ENCODE results near the gene NUMA1.

Gene NUMA1

DNA sequence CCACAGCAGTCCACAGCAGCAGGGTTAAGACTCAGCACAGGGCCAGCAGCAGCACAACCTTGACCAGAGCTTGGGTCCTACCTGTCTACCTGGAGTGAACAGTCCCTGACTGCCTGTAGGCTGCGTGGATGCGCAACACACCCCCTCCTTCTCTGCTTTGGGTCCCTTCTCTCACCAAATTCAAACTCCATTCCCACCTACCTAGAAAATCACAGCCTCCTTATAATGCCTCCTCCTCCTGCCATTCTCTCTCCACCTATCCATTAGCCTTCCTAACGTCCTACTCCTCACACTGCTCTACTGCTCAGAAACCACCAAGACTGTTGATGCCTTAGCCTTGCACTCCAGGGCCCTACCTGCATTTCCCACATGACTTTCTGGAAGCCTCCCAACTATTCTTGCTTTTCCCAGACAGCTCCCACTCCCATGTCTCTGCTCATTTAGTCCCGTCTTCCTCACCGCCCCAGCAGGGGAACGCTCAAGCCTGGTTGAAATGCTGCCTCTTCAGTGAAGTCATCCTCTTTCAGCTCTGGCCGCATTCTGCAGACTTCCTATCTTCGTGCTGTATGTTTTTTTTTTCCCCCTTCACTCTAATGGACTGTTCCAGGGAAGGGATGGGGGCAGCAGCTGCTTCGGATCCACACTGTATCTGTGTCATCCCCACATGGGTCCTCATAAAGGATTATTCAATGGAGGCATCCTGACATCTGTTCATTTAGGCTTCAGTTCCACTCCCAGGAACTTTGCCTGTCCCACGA is 78.3 kb downstream of the NUMA1 start:
- peaks cover 30% of the 10 kb centered on the region for H3K4me1 Mint-ChIP-seq
- H3K4me3 Mint-ChIP-seq, result no peak overlapping the region
- TF ChIP-seq, protein P1, sequence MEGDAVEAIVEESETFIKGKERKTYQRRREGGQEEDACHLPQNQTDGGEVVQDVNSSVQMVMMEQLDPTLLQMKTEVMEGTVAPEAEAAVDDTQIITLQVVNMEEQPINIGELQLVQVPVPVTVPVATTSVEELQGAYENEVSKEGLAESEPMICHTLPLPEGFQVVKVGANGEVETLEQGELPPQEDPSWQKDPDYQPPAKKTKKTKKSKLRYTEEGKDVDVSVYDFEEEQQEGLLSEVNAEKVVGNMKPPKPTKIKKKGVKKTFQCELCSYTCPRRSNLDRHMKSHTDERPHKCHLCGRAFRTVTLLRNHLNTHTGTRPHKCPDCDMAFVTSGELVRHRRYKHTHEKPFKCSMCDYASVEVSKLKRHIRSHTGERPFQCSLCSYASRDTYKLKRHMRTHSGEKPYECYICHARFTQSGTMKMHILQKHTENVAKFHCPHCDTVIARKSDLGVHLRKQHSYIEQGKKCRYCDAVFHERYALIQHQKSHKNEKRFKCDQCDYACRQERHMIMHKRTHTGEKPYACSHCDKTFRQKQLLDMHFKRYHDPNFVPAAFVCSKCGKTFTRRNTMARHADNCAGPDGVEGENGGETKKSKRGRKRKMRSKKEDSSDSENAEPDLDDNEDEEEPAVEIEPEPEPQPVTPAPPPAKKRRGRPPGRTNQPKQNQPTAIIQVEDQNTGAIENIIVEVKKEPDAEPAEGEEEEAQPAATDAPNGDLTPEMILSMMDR (IDR thresholded peaks at IDR 0.05; ENCODE audit: unreplicated experiment in 3 of 3), result no peak
- H3K9me3 Mint-ChIP-seq, result no peaks in the 10 kb centered on the region
- H3K27ac Mint-ChIP-seq, result peak overlapping the region; percentile 79 to 86 (median 83)
- H3K36me3 Mint-ChIP-seq (ENCODE audit: low read depth), result peaks cover 32% of the 10 kb centered on the region
- H3K27me3 Mint-ChIP-seq (ENCODE audit: low read depth), result no peaks in the 10 kb centered on the region

DNA sequence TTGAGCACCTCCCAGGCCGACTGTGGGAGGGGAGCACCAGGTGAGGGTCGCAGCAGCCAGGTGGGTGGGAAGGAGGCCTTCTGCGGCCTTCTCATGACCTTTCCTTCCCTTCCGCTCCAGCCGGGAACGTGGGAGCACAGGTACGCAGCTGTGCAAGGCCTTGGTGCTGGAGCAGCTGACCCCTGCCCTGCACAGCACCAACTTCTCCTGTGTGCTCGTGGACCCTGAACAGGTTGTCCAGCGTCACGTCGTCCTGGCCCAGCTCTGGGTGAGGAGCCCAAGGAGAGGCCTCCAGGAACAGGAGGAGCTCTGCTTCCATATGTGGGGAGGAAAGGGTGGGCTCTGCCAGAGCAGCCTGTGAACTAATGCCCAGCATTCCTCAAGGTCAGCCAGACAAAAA is 79.1 kb downstream of the NUMA1 start:
- Mint-ChIP-seq H3K36me3 (ENCODE audit: low read depth) (peaks cover 28% of the 10 kb centered on the region), H3K4me1 (peaks cover 35% of the 10 kb centered on the region), H3K9me3 (no peaks in the 10 kb centered on the region), H3K4me3 (no peak overlapping the region), H3K27me3 (ENCODE audit: low read depth) (no peaks in the 10 kb centered on the region), H3K27ac (peak overlapping the region; percentile 79 to 86 (median 83))
- TF ChIP-seq, protein P1 (IDR thresholded peaks at IDR 0.05; ENCODE audit: unreplicated experiment in 3 of 3), result no peak

DNA sequence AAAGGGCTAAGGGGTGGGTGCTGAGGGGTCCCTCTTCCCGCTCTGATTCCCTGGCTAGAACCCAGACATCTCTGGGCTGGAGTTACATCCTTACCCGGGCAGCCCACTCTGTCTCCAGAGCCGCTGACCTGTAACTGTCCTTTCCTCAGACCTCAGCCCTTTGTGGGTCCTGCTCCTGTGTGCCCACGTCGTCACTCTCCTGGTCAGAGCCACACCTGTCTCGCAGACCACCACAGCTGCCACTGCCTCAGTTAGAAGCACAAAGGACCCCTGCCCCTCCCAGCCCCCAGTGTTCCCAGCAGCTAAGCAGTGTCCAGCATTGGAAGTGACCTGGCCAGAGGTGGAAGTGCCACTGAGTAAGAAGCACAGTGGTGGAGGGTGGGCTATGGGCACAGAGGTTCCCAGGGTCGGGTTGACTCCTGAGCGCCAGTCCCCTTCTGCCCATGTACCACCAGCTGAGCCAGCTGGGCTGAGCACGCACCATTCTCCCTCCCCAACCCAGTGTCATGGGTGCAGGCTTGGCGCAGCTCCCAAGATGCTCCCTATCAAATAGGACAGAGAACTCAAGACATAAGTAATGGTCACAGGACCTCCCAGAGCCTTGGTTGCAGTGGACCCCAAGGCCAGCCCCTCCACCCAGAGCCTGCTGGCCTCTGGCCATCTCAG is 80.0 kb downstream of the NUMA1 start:
- Mint-ChIP-seq H3K9me3 (no peaks in the 10 kb centered on the region), H3K4me3 (no peak overlapping the region), H3K36me3 (ENCODE audit: low read depth) (peaks cover 22% of the 10 kb centered on the region), H3K27ac (no peak overlapping the region), H3K4me1 (peaks cover 43% of the 10 kb centered on the region), H3K27me3 (ENCODE audit: low read depth) (no peaks in the 10 kb centered on the region)
- TF ChIP-seq, protein P1 (IDR thresholded peaks at IDR 0.05; ENCODE audit: unreplicated experiment in 3 of 3), result no peak

DNA sequence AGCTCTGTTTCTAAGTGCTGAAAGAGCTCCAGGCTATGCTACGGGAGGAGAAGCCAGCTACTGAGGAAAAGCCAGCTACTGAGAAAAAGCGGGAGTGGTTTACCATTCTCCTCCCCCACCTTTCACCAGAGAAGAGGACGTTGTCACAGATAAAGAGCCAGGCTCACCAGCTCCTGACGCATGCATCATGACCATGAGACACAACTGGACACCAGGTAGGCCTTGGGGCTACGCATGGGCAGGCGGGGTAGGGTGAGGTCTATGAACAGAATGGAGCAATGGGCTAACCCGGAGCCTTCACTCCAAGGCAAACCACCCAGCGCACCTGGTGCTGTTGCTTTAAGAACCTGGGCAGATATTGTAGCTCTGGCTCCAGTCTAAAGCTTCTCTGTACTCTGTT is 80.5 kb downstream of the NUMA1 start:
- Mint-ChIP-seq H3K27ac (peak overlapping the region in 2 of 3 experiments; percentile 65 to 72), H3K27me3 (ENCODE audit: low read depth) (no peaks in the 10 kb centered on the region), H3K4me3 (no peak overlapping the region), H3K9me3 (no peaks in the 10 kb centered on the region), H3K36me3 (ENCODE audit: low read depth) (peaks cover 21% of the 10 kb centered on the region), H3K4me1 (peaks cover 43% of the 10 kb centered on the region)
- TF ChIP-seq, protein P1 (IDR thresholded peaks at IDR 0.05; ENCODE audit: unreplicated experiment in 3 of 3), result no peak

DNA sequence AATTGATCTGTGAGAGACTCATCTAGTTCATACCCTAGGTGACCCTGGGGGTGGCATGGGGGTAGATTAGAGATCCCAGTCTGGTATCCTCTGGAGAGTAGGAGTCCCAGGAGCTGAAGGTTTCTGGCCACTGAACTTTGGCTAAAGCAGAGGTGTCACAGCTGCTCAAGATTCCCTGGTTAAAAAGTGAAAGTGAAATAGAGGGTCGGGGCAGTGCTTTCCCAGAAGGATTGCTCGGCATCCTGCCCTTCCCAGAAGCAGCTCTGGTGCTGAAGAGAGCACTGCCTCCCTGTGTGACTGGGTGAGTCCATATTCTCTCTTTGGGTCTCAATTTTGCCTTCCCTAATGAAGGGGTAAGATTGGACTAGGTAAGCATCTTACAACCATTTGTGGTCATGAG is 81.0 kb downstream of the NUMA1 start:
- Mint-ChIP-seq H3K4me3 (no peak overlapping the region), H3K36me3 (ENCODE audit: low read depth) (peaks cover 21% of the 10 kb centered on the region), H3K27me3 (ENCODE audit: low read depth) (no peaks in the 10 kb centered on the region), H3K27ac (peak overlapping the region in 2 of 3 experiments; percentile 65 to 72), H3K9me3 (no peaks in the 10 kb centered on the region), H3K4me1 (peaks cover 43% of the 10 kb centered on the region)
- TF ChIP-seq, protein P1 (IDR thresholded peaks at IDR 0.05; ENCODE audit: unreplicated experiment in 3 of 3), result no peak
